GM19452 (cell line): ENCODE data around the gene WAC.

Experiments
- ATAC-seq: cut with Tn5 transposase; IDR thresholded peaks from one replicate; pipeline ENCODE4 v1.9.1; 2021; ENCODE audit not compliant: unreplicated experiment

The WAC gene

GRCh38 chr10:28530751-28531150 is 2.2 kb upstream of the WAC start:
- ATAC-seq, result no peak

- ATAC-seq, result peak; percentile 2
These were observed 257 bp downstream of the WAC start for GRCh38 chr10:28533186-28533564.

- peak; percentile 11 for ATAC-seq
These were observed 820 bp downstream of the WAC start for GRCh38 chr10:28533571-28534304.

- no peak for ATAC-seq
These were observed 2.9 kb downstream of the WAC start for GRCh38 chr10:28535846-28536245.

- no peak for ATAC-seq
These were observed 5.7 kb downstream of the WAC start for GRCh38 chr10:28538595-28538994.

GRCh38 chr10:28540145-28540544 is 7.2 kb downstream of the WAC start:
- ATAC-seq, result no peak

GRCh38 chr10:28541717-28542365 is 8.9 kb downstream of the WAC start:
- no peak for ATAC-seq

GRCh38 chr10:28542728-28543127 is 9.8 kb downstream of the WAC start:
- ATAC-seq, result no peak

GRCh38 chr10:28544058-28544457 is 11.1 kb downstream of the WAC start:
- ATAC-seq, result no peak

GRCh38 chr10:28545967-28546644 is 13.2 kb downstream of the WAC start:
- no peak for ATAC-seq

- ATAC-seq, result no peak
These were observed 16.0 kb downstream of the WAC start for GRCh38 chr10:28548781-28549498.

- ATAC-seq, result no peak
These were observed 18.2 kb downstream of the WAC start for GRCh38 chr10:28551086-28551485.

- ATAC-seq, result no peak
These were observed 19.9 kb downstream of the WAC start for GRCh38 chr10:28552775-28553174.

GRCh38 chr10:28554009-28554408 is 21.1 kb downstream of the WAC start:
- ATAC-seq, result no peak

- no peak for ATAC-seq
These were observed 22.0 kb downstream of the WAC start for GRCh38 chr10:28554952-28555351.

- ATAC-seq, result no peak
These were observed 22.4 kb downstream of the WAC start for GRCh38 chr10:28555358-28555757.

- ATAC-seq, result no peak
These were observed 23.2 kb downstream of the WAC start for GRCh38 chr10:28556142-28556541.

GRCh38 chr10:28558186-28558585 is 25.3 kb downstream of the WAC start:
- ATAC-seq, result no peak

- no peak for ATAC-seq
These were observed 26.1 kb downstream of the WAC start for GRCh38 chr10:28558923-28559508.

GRCh38 chr10:28559618-28560017 is 26.7 kb downstream of the WAC start:
- ATAC-seq, result no peak

GRCh38 chr10:28560617-28561016 is 27.7 kb downstream of the WAC start:
- ATAC-seq, result no peak
